AG04449 (cell line): ENCODE results near the gene EYS.

Experiments
- CTCF ChIA-PET: fragments of 350-600 bp; formaldehyde crosslinking; extraction: SDS; loops from one replicate; lab custom pipeline; 2021; ENCODE audit warnings: antibody characterized with exemption; lab: Yijun Ruan, JAX
- POLR2A ChIA-PET: fragments of 400-600, 350-600 bp; formaldehyde crosslinking; extraction: SDS; loops from one replicate; lab custom pipeline; 2020; ENCODE audit warnings: antibody characterized with exemption, inconsistent platforms; lab: Yijun Ruan, JAX
- DNase-seq: peaks from one replicate; pipeline ENCODE4 v3.0.0-alpha.2; 2010; ENCODE audit warnings: low read depth, low spot score
- H3K4me3 ChIP-seq: 2 replicates; pipeline ENCODE4 v1.5.1; 2011; ENCODE audit warnings: low read depth, mild to moderate bottlenecking, control low read depth, low read length
- CTCF ChIP-seq: IDR thresholded peaks from one replicate; pipeline ENCODE4 v1.5.1; 2011; ENCODE audit warnings: mild to moderate bottlenecking, moderate library complexity, low read length, control low read depth, inconsistent platforms; ENCODE audit not compliant: insufficient read depth; ENCODE audit errors: missing control alignments

EYS gene

GRCh38 chr6:64439274-64439673, 1267.8 kb downstream of the EYS start:
- H3K4me3 ChIP-seq, result no peak overlapping the region
- POLR2A ChIA-PET, result no interaction called here
- CTCF ChIA-PET, result no interaction called here
- no peak for TF ChIP-seq CTCF
- DNase-seq, result no peak

- ChIA-PET CTCF (no interaction called here), POLR2A (no interaction called here)
- no peak for DNase-seq
- H3K4me3 ChIP-seq, result no peak overlapping the region
- TF ChIP-seq CTCF, result no peak
Observed at GRCh38 chr6:64437996-64438395, 1269.0 kb downstream of the EYS start.

- ChIA-PET CTCF (no interaction called here), POLR2A (no interaction called here)
- H3K4me3 ChIP-seq, result no peak overlapping the region
- DNase-seq, result no peak
- no peak for TF ChIP-seq CTCF
Observed at GRCh38 chr6:64429926-64430325, 1277.1 kb downstream of the EYS start.

GRCh38 chr6:64428186-64428585, 1278.8 kb downstream of the EYS start:
- no peak overlapping the region for H3K4me3 ChIP-seq
- no peak for TF ChIP-seq CTCF
- CTCF ChIA-PET, result no interaction called here
- POLR2A ChIA-PET, result no interaction called here
- DNase-seq, result no peak

GRCh38 chr6:64415926-64416325, 1291.1 kb downstream of the EYS start:
- no peak overlapping the region for H3K4me3 ChIP-seq
- ChIA-PET CTCF (no interaction called here), POLR2A (no interaction called here)
- TF ChIP-seq CTCF, result no peak
- DNase-seq, result no peak

GRCh38 chr6:64411226-64411625, 1295.8 kb downstream of the EYS start:
- no peak for TF ChIP-seq CTCF
- POLR2A ChIA-PET, result no interaction called here
- DNase-seq, result no peak
- CTCF ChIA-PET, result no interaction called here
- H3K4me3 ChIP-seq, result no peak overlapping the region
